ENCODE data around the gene CRHR1. TPM values are rescaled to one million over a fixed set of nuclear protein-coding genes. Genes with fewer than 3 reads are reported as not detected.
A peak's percentile ranks its signal among the peaks of the same experiment; 100 is the strongest.

CRHR1 gene
- total RNA-seq, 1 experiment from 2014 or later = not detected

DNA sequence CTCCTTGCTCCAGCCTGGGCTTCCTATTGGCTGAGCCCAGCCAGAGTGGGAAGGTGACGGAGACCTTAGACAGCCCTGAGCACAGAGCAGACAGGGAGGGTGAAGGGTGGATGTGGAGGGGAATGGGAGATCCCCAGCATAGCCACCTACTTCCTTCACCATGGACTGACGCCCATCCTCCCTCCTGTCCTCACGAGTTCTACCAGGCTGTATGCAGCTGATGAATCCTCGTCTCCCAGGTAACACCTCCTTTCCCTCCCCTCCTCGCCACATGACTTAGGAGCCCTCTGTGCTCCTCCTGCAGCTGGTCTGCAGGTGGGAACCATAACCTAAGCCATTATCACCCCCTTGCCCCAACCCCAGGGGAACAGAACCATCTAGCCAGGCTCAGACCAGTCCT lies 9.0 kb upstream of the CRHR1 start:
- Histone ChIP-seq H3K27ac (no peak overlapping the region), H2AFZ (no peak overlapping the region), H3K4me1 (replicated peaks; ENCODE audit: insufficient read depth) (no peaks in the 10 kb centered on the region), H3K9me2 (ENCODE audit: insufficient read depth) (no peaks in the 10 kb centered on the region), H3K79me2 (ENCODE audit: low read depth) (no peaks in the 10 kb centered on the region), H3K9me3 (ENCODE audit: insufficient read depth, low read depth) (no peaks in the 10 kb centered on the region), H3K4me3 (no peak overlapping the region), H4K20me1 (ENCODE audit: insufficient read depth) (0 out of 2 replicates have a peak, but pooled peaks cover 3% of the 10 kb centered on the region), H3K4me2 (no peak overlapping the region), H3F3A (ENCODE audit: insufficient read depth, low read depth) (no peaks in the 10 kb centered on the region), H3K27me3 (ENCODE audit: insufficient read depth, low read depth) (peaks cover 95% of the 10 kb centered on the region), H3K36me3 (ENCODE audit: low read depth) (no peaks in the 10 kb centered on the region)
- ChIA-PET CTCF (no interaction called here), POLR2A (ENCODE audit: unreplicated experiment) (no interaction called here)
- no TSS peak for BruUV-seq (replicated peaks)
- TF ChIP-seq EZH2 (IDR thresholded peaks at IDR 0.05; ENCODE audit: low read depth) = no peak
- TF ChIP-seq, protein P1, sequence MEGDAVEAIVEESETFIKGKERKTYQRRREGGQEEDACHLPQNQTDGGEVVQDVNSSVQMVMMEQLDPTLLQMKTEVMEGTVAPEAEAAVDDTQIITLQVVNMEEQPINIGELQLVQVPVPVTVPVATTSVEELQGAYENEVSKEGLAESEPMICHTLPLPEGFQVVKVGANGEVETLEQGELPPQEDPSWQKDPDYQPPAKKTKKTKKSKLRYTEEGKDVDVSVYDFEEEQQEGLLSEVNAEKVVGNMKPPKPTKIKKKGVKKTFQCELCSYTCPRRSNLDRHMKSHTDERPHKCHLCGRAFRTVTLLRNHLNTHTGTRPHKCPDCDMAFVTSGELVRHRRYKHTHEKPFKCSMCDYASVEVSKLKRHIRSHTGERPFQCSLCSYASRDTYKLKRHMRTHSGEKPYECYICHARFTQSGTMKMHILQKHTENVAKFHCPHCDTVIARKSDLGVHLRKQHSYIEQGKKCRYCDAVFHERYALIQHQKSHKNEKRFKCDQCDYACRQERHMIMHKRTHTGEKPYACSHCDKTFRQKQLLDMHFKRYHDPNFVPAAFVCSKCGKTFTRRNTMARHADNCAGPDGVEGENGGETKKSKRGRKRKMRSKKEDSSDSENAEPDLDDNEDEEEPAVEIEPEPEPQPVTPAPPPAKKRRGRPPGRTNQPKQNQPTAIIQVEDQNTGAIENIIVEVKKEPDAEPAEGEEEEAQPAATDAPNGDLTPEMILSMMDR (conservative IDR thresholded peaks at IDR 0.05) = no peak
- no peak for DNase-seq
- intact Hi-C loops (cut with micrococcal nuclease; ENCODE audit: unreplicated experiment) = no loop called here

DNA sequence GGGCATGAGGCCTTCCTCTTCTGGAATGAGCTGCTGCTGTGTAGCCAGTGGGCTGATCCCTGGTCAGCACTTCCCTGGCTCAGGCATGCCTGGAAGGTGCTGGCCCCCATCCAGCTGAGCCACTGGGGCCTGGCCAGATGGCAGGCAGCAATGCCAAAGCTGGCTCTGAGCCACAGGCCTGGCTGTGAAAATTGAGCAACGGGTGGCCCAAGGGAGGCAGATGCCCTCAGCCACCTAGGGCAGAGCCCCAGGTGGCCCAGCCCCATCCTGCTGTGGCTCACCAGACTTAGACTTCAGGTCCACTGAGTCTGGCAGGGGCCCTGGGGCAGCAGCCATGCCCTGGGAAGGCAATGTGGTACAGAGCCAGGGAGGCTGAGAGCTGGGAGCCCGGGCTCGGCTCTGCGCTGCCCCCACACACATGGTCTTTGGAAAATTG lies 8.5 kb upstream of the CRHR1 start:
- TF ChIP-seq, protein P1 (conservative IDR thresholded peaks at IDR 0.05) = no peak
- TF ChIP-seq EZH2 (IDR thresholded peaks at IDR 0.05; ENCODE audit: low read depth) = no peak
- no peak overlapping the region for H3K4me2 ChIP-seq
- H3F3A ChIP-seq (ENCODE audit: insufficient read depth, low read depth) = no peaks in the 10 kb centered on the region
- peak in 1 of 2 experiments; percentile 39 for DNase-seq
- no peak overlapping the region for H3K27ac ChIP-seq
- BruUV-seq (replicated peaks) = no TSS peak
- H3K36me3 ChIP-seq (ENCODE audit: low read depth) = no peaks in the 10 kb centered on the region
- H3K9me3 ChIP-seq (ENCODE audit: insufficient read depth, low read depth) = no peaks in the 10 kb centered on the region
- ChIA-PET CTCF (no interaction called here), POLR2A (ENCODE audit: unreplicated experiment) (no interaction called here)
- intact Hi-C loops (cut with micrococcal nuclease; ENCODE audit: unreplicated experiment) = no loop called here
- H4K20me1 ChIP-seq (ENCODE audit: insufficient read depth) = 0 out of 2 replicates have a peak, but pooled peaks cover 3% of the 10 kb centered on the region
- no peaks in the 10 kb centered on the region for H3K79me2 ChIP-seq (ENCODE audit: low read depth)
- no peak overlapping the region for H3K4me3 ChIP-seq
- H3K27me3 ChIP-seq (ENCODE audit: insufficient read depth, low read depth) = peaks cover 95% of the 10 kb centered on the region
- no peaks in the 10 kb centered on the region for H3K4me1 ChIP-seq (replicated peaks; ENCODE audit: insufficient read depth)
- H3K9me2 ChIP-seq (ENCODE audit: insufficient read depth) = no peaks in the 10 kb centered on the region
- H2AFZ ChIP-seq = no peak overlapping the region

DNA sequence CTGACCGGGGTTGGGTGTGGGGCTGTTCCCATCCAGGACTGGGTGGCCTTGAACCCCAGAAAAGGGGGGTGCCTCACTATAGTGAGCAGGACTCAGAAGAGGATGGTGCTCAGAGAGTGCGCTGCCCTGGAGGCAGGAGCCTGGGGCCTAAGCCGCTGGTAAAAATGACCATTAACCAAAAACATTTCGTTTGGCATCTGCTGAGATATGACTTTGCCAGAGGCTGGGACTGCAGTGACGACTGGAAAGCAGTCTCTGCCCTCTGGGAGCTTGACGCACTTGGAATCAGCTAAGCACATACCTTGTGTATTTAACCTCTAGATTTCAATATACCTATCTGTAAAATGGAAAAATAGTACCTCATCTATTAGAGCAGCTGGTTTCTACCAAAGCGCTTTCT lies 7.2 kb upstream of the CRHR1 start:
- no TSS peak for BruUV-seq (replicated peaks)
- CTCF ChIA-PET = no interaction called here

More for the DNA sequence above, 7.2 kb upstream of the CRHR1 start:
- intact Hi-C loops (cut with micrococcal nuclease; ENCODE audit: unreplicated experiment) = no loop called here
- Histone ChIP-seq H3F3A (ENCODE audit: insufficient read depth, low read depth) (no peaks in the 10 kb centered on the region), H3K79me2 (ENCODE audit: low read depth) (no peaks in the 10 kb centered on the region), H3K4me2 (no peak overlapping the region), H3K36me3 (ENCODE audit: low read depth) (no peaks in the 10 kb centered on the region), H2AFZ (no peak overlapping the region), H3K9me2 (ENCODE audit: insufficient read depth) (no peaks in the 10 kb centered on the region), H3K9me3 (ENCODE audit: insufficient read depth, low read depth) (no peaks in the 10 kb centered on the region), H3K27me3 (ENCODE audit: insufficient read depth, low read depth) (peaks cover 95% of the 10 kb centered on the region), H4K20me1 (ENCODE audit: insufficient read depth) (0 out of 2 replicates have a peak, but pooled peaks cover 3% of the 10 kb centered on the region), H3K27ac (no peak overlapping the region), H3K4me3 (no peak overlapping the region), H3K4me1 (replicated peaks; ENCODE audit: insufficient read depth) (no peaks in the 10 kb centered on the region)
- TF ChIP-seq, protein P1 (conservative IDR thresholded peaks at IDR 0.05) = no peak
- no peak for TF ChIP-seq EZH2 (IDR thresholded peaks at IDR 0.05; ENCODE audit: low read depth)
- DNase-seq = no peak
- POLR2A ChIA-PET (ENCODE audit: unreplicated experiment) = no interaction called here
